Measurements from ENCODE around the gene CTSC.

The CTSC gene

DNA sequence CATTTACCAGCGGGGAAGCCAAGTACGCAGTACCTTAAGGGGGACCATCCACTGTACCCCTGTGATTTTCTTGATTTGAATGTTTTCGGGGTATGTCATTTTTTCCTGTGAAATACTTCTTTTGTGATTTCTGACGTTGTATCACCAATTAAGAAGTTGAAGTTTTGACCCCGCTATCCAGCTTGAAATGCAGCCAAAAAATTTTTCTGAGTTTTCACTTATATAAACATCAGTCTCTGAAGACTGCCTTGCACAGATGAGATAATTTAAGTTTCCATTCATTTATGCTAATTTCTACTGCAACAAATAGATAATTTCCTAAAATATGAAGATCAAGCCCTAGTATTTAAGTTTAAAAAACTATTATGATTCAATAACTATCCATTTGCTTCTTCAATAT, 20.0 kb downstream of the CTSC start:
- DNase-seq (ENCODE audit: low read depth) = no peak

DNA sequence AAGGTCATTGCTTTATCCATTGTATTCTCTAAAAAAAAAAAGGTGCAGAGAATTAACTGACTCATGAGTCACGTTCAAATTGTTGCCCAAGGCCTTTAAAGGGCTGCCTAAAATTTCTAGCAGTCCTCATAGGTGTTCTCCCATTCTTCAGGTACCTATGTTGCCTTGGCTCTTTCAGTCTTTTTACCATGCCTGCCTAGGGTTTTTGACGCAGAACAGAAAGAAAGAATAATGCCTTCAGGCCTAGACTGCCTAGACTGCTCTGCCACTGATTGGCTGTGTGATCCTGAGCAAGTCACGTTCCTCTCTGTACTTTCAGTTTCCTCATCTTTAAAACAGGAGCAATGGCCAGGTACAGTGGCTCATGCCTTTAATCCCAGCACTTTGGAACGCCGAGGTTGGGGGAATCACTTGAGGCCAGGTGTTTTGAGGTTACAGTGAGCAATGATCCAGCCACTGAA, 21.5 kb downstream of the CTSC start:
- no peak for DNase-seq (ENCODE audit: low read depth)

DNA sequence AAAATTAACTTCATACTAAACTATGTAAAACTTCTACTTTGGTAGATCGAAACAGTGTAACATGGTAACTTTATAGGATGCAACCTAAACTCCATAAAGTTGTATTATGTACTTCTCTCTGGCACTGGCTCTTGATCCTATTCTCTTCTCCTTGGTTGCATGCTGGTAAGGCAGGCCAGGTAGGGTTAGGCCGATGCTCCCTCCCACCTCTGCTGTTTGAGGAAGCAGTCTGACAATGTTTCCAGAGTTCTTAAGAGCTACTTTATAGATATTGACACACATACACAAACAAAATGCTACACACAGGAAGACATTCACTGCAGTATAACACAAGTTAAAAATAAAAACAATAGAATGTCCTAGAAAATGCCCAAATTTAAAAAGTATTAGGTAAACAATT, 22.5 kb downstream of the CTSC start:
- no peak for DNase-seq (ENCODE audit: low read depth)

DNA sequence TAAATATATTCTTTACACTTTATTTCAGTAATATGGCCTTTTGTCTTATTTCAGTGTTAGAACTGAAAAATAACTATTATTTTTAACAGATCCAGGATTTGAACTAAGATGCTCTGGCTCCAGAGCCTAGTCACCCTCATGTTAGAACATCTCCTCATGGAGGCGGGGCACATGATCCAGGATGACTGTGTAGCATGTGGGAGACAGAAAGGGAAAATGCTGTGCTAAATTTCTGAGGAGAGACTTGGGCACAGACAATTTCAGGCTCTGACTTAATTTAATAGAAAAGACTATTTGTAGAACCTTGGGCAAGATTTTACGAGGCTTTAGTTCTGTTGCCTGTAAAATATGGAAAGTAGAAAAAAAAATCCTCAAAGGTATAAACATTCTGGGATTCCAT, 24.1 kb downstream of the CTSC start:
- DNase-seq (ENCODE audit: low read depth) = no peak

DNA sequence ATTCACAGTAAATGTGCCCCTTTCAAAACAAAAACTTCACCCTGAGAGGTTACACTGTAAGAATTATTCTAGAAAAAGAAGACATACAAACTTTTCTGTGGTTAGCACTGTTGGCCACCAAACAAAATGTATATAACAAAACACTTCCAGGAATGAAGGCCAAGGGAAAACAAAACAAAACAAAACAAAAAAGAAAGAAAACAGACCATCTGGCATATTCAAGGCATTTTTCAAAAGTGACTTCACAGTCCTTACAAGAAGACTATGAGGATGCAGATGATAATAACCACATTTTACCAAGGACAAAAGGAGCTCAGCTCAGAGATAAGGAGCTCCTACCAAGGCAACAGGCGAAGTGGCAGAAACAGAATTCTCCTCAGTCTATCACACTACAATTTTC, 24.9 kb downstream of the CTSC start:
- DNase-seq (ENCODE audit: low read depth) = no peak

DNA sequence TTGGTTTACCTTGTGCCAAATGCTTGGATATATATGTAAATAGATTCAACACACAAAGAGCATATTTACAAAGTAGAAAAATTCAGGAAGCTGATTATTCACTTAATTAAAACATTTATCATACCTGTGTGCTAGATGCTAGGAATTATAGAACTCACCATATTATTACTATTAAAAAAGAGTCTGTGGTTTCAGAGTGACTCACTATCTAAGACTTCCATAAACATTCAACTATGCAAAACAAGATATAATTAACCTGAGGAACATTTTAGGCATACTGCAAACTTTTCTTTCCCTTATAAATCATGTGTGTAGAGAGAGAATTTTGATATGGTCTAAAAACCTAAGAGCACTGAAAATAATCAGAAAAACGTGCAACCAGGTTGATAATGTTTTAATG, 27.3 kb downstream of the CTSC start:
- no peak for DNase-seq (ENCODE audit: low read depth)

DNA sequence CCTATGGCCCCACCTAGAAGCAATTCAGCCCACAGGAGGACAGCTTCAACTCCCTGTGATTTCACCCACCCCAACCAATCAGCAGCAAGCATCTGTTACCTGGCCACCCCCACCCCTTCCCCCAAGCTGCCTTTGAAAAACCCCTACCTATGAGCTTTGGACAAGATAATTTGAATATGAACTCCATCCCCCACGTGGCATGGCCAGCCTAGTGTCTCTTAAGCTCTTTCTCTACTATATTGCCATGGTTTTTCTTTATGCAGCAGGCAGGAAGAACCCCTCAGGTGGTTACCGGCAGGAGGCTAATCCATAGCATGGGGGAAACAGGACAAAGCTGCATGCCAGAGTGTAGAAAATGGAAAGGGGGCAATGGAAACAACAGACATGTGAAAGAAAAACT, 29.0 kb downstream of the CTSC start:
- no peak for DNase-seq (ENCODE audit: low read depth)

DNA sequence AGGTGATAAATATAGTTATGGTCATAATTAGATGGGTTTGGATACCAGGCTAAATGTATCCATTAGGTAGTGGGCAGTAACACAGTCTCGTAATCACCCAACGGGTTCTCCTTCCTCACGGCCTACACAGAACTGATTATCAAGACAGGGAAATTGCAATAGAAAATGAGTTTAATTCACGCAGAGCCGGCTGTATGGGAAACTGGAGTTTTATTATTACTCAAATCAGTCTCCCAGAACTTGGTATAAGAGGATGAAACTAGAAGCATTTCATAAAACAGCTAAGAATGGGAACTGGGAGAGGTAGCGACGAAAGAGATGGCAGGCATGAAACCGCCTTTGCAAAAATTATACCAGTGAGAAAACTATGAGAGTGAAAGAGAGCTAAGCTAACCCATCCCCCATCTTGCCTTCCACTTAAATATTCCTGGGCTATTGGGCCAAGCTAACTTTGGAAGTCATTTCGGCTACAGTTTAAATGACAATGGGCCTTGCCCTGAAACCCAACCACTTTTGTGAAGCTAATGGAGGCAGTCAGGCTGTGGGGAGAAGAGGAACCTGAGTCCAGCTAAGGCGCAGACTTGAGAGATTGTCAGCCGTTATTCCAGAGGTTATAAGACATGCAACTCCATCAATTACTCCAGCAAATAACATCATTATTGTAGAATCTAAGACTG, 29.6 kb downstream of the CTSC start:
- DNase-seq (ENCODE audit: low read depth) = no peak

DNA sequence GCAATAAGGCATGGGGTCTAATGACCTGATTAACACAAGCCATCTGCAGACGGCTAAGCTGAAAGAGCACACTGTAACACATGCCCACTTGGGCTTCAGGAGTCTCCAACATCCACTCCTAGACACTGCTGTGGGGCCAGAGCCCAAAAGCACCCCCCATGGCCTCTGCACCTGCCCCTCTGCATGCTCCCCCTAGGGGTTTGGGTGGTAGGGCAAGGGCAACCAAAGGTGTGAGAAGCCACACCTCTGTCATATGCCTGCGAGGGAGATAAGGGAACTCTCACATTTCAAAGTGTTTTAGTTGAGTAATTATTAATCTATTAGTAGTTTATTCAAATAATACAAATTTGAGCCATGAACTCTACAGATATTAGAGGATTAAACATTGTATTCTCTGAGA, 30.8 kb downstream of the CTSC start:
- no peak for DNase-seq (ENCODE audit: low read depth)

DNA sequence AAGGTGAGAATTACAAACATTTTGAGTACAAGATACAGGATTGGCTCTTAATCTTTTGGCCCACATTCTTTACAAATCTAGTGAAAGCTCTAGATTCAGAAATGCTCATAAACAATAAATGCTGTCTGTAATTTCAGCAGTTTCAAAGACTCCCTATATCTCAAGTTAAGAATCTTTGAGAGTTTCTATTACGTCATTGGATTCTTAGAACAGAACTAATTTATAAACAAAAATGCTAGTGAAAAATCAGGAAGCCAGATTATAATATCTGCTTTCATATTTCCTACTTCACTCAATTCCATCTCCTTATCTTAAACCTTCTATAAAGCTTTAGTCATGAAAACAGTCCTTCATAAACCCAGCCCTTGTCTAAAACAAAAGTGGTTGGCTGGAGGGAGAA, 32.1 kb downstream of the CTSC start:
- DNase-seq (ENCODE audit: low read depth) = no peak

DNA sequence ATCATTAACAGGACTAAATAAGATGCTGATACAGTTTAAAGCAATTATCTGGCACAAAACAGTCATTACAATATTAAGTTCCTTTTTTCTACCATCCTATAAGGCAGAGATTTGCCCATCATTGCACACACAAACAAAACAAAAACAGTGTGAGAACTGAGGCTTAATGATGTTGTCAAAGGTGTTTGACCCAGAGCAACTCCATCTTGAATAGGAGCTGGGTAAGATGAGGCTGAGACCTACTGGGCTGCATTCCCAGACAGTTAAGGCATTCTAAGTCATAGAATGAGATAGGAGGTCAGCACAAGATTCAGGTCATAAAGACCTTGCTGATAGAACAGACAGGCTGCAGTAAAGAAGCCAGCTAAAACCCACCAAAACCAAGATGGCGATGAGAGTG, 33.2 kb downstream of the CTSC start:
- no peak for DNase-seq (ENCODE audit: low read depth)

DNA sequence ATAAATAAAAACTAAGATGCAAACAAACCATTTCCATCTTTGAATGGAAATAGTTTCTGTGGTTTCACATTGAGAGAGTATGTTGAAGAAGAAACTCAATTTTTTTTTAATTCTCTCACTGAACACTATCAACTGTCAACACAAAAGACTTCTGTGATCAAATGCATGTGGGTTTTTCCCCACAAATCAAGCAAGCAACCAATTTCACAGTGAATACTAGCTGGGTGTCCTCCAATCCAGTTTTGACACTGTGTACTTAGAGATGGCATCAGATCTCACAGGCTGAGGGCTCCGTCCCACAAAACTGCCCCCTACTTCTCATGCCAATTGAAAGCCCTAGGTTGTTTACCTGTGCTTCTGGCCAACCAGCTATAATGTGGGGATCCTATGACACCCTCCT, 34.5 kb downstream of the CTSC start:
- DNase-seq (ENCODE audit: low read depth) = no peak

DNA sequence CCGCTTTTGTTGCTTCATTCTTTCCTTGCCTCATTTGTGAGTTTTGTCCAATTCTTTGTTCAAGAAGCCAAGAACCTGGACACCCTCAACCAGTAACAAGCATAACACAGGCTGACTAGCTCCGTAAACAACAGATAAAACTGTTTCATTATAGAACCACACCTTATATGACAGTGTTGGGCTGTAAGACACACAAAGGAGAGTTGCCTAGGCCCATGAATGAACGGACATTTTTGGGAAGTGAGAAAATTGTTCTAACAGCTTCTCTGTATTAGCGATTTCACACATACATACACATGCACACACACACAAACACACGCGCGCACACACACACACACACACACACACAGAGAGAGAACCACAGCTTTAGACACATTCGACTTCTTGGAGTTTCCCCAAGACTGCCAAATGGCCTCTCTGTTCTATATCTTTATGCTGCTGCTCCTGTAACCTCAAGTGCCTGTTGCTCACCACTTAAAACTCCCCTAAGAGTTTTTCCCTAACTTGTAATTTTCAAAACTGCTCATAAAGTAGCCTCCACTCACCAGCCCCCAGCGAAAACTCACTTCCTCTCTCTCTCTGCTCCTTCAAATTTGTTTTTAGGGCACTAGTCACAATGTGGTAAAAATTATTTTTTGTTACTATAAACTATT, 35.9 kb downstream of the CTSC start:
- no peak for DNase-seq (ENCODE audit: low read depth)

DNA sequence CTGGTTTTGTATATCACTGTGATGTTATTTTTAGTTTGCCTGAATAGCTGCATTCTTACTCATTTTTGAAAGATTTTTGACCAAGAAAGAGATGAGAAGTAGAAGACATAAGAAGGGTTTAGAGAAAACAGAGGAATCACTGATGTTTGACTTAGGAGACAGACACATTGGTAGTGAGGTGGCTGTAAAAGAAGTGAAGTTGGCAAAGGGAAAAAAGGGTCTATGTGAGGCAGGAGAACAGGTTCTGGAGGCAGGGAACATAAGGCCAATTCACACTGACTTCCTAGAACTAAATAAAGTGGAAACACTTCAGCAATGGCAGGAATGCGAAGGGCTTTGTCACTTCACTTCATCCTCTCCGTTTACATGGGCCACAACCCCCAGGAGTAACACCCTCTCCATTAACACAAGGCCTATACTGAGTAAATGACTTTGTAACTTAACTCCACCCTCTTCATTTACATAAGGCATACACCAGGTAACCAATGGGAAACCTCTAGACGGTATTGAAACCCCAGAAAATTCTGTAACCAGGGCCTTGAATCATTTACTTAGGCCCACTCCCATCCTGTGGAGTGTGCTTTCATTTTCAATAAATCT, 36.5 kb downstream of the CTSC start:
- no peak for DNase-seq (ENCODE audit: low read depth)

DNA sequence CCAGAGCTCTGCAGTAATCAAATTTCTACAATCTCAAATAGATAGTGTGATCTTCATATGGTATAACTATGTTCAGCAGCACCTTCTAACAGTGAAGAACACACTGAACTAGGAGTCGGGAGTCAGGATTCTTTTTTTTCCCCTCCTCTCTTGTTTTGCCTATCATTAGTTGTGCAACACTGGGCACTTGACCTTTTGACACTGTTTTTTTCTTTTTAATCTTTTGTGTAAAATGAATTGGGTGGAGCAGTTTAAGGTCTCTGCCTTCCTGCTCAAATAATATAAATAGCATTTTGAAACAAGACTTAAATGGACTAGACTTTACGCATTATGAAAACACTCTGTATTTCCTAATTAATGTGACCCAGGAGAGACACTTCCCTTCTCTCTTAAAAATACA, 39.7 kb downstream of the CTSC start:
- no peak for DNase-seq (ENCODE audit: low read depth)

DNA sequence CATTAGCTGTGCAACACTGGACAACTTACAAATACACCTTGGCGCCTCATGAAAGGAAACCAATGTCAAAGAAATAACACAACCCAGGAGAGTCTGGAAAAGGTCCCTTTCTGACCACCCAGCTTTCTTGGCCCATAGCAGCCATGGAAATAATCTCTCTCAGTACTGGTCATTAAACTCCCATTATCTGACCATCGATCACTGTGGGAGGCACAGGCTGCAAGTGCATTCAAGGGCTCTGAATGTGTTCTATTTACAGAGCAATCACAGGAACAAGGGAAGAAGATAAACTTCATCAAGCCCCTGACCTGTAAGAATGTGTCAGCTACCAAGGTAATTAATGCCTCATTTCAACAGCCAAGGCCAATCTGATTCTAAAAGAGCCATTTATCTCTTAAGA, 40.1 kb downstream of the CTSC start:
- DNase-seq (ENCODE audit: low read depth) = no peak

DNA sequence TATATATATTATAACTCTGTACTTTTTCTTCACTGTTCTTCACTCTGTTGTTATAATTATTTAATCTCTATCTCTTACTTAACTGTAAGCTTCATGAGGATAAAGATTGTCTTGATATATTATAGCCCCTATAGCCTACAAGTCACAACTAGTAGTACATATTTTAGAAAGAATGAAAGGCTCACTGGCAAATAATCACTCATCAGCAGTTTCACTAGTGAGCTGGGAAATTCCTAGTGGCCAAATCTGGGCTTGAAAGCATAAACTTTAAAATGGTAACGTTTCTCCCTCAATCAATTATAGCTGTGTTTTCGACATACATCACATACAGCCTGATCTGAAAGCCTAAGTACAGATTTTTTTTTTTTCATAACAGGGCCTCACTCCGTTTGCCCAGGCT, 42.5 kb downstream of the CTSC start:
- no peak for DNase-seq (ENCODE audit: low read depth)

DNA sequence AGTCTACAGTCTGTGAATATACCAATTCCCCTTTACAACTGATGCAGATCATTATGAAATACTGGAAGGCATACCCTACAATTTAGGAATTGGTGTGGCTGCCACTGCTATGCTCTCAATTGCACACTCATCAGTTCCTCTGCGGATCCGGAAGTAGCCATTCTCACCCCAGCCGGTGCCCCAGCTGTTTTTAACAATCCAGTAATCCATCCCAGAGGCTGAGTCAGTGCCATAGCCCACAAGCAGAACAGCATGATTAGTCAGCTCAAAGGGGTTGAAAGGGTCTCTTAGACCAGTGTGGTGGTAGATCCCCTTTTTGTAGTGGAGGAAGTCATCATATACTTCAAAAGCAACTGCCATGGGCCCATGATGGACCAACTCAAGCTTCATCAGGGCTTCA, 43.6 kb downstream of the CTSC start:
- DNase-seq (ENCODE audit: low read depth) = no peak

DNA sequence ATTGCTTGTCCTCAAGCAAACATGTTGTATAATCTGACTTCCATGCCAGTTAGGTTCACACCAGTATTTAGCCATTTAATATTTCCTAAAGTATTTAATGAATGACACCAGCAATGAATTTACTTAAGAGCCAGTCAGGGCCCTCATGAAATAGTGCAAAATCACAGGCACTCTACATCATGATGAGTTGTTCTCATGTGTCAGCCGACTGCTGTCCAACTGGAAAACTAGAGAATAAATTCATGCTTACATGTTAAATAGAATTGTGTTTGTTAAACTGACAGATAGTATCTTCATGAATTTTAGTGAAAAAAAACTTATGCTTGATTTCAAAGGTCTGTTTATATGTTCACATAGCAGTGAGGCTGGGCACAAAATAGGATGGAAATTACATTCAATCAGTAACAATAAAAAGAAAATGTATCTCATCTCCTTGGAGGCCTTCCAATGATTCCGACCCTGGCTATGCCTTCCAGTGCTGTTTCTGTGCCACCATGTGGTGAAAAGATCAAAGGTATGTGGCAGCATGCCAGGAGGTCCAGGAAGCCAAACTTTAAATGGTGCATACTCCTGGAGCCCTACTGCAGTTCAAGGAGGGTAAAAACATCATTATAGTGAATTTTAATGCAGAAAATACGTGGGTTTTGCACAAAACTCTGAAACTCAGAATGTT, 45.2 kb downstream of the CTSC start:
- DNase-seq (ENCODE audit: low read depth) = no peak

DNA sequence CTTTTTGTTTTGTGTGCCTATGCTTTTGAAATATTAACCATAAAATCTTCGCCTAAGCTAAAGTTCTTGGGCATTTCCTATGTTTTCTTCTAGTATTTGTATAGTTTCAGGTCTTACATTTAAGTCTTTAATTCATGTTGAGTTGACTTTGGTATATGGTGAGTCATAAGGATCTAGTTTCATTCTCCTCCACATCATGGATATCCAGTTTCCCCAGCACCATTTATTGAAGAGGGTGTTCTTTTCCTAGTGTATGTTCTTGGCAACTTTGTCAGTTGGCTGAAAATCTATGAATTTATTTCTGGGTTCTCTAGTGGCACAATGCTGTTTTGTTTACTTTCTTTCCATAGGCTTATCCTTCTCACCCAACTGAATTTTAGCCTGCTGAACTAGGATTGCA, 49.0 kb downstream of the CTSC start:
- no peak for DNase-seq (ENCODE audit: low read depth)

DNA sequence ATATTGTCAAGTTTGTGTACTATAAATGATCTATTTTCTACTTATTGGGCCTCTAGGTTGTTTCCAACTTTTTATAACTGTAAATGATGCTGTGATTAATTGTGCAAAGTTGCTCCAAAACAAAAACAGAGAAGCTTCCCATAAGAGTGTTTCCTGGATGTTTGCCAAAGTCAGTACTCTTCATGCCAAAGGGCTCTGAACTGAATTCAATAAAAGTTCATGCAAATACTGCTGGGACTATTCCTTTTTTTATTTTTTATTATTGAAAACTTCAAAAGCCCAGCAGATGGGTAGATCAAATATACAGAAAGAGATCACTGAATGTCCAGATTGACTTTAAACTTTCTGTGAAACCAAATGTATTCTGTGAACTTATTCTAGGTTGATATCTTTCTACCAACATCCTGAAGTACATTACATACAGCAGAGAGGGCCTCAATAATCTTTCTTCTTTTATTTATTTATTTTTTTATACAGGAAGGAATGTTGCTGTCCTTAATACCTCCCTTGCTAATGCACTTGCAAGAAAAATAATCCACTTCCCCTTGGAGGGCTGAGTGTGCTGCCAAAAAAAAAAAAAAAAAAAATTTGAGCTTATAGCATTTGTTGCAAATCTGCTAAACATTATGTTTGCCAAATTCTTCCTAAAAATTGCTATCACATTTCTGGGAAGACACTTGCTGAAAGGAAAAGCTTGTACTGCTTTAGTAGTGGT, 53.0 kb downstream of the CTSC start:
- peak; percentile 32 for DNase-seq (ENCODE audit: low read depth)

DNA sequence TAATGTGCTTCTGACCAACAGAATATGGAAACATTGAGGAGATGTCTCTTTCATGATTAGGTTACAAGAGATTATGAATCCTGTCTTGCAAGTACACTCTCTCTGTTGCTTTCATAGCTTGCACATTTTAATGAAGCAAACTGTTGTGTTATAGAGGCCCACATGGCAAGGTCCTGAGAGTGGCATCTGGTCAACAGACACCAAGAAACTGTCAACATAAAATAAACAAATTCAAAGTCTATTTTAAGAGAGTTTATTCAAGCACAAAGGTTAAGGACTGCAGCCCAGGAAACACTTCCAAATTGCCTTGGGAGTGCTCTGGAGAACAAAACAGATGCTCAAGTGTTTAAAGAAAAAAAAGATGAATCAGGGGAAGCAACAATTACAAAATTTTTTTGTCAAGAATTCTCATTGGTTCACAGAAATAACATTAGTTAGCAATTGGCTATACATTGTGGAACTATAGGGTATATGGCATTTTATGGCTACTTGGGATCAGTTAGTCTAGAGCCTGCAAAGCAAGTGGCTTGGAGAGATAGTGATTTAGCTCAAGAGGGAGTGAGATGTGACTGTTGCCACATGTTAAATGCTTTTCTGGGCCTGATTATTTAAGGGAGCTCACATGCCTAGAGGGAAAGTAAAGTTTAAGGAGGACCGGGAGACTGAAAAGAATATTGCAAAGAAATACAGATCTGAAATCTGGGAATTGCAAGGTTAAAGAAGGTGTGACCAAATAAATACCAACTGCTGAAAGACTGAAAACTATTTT, 54.6 kb downstream of the CTSC start:
- no peak for DNase-seq (ENCODE audit: low read depth)

Measured in fibroblast of the conjunctiva (primary cell).